Measurements from ENCODE around the gene MITD1. TPM values are rescaled to one million over a fixed set of nuclear protein-coding genes. Genes with fewer than 3 reads are reported as not detected.
A peak's percentile ranks its signal among the peaks of the same experiment; 100 is the strongest.
"Not testable (repeated sequence)": the region's sequence is repeated elsewhere in the genome, so short reads cannot be mapped to it uniquely, and the experiment has no call there.

The MITD1 gene
- total RNA-seq, 1 experiment from 2014 or later, result 36.0 TPM

- H3K4me3 ChIP-seq (ENCODE audit: low read depth in 2 of 2, low read length in 2 of 2), result no peak overlapping the region
- DNase-seq (ENCODE audit: low read depth, low spot score), result no peak
- no peaks in the 10 kb centered on the region for H3K27me3 ChIP-seq (ENCODE audit: control insufficient read depth, insufficient read depth, low read length)
- ATAC-seq, result no peak
- H3K9me3 ChIP-seq (ENCODE audit: control insufficient read depth, insufficient read depth, low read depth, low read length), result no peaks in the 10 kb centered on the region
- ChIA-PET POLR2A (no interaction called here), CTCF (interaction anchor here (0.6 kb wide), 1 partner anchor 16 kb away, joined by 5 read pairs; no protein-coding TSS in a partner anchor)
- no peak for TF ChIP-seq POLR2AphosphoS5 (IDR thresholded peaks at IDR 0.05; ENCODE audit: low read depth, low read length)
- TF ChIP-seq, protein P1, sequence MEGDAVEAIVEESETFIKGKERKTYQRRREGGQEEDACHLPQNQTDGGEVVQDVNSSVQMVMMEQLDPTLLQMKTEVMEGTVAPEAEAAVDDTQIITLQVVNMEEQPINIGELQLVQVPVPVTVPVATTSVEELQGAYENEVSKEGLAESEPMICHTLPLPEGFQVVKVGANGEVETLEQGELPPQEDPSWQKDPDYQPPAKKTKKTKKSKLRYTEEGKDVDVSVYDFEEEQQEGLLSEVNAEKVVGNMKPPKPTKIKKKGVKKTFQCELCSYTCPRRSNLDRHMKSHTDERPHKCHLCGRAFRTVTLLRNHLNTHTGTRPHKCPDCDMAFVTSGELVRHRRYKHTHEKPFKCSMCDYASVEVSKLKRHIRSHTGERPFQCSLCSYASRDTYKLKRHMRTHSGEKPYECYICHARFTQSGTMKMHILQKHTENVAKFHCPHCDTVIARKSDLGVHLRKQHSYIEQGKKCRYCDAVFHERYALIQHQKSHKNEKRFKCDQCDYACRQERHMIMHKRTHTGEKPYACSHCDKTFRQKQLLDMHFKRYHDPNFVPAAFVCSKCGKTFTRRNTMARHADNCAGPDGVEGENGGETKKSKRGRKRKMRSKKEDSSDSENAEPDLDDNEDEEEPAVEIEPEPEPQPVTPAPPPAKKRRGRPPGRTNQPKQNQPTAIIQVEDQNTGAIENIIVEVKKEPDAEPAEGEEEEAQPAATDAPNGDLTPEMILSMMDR (IDR thresholded peaks at IDR 0.05), result no peak
- TF ChIP-seq, protein P2, sequence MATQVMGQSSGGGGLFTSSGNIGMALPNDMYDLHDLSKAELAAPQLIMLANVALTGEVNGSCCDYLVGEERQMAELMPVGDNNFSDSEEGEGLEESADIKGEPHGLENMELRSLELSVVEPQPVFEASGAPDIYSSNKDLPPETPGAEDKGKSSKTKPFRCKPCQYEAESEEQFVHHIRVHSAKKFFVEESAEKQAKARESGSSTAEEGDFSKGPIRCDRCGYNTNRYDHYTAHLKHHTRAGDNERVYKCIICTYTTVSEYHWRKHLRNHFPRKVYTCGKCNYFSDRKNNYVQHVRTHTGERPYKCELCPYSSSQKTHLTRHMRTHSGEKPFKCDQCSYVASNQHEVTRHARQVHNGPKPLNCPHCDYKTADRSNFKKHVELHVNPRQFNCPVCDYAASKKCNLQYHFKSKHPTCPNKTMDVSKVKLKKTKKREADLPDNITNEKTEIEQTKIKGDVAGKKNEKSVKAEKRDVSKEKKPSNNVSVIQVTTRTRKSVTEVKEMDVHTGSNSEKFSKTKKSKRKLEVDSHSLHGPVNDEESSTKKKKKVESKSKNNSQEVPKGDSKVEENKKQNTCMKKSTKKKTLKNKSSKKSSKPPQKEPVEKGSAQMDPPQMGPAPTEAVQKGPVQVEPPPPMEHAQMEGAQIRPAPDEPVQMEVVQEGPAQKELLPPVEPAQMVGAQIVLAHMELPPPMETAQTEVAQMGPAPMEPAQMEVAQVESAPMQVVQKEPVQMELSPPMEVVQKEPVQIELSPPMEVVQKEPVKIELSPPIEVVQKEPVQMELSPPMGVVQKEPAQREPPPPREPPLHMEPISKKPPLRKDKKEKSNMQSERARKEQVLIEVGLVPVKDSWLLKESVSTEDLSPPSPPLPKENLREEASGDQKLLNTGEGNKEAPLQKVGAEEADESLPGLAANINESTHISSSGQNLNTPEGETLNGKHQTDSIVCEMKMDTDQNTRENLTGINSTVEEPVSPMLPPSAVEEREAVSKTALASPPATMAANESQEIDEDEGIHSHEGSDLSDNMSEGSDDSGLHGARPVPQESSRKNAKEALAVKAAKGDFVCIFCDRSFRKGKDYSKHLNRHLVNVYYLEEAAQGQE (IDR thresholded peaks at IDR 0.05; ENCODE audit: insufficient read depth in 1 of 2, low read depth in 2 of 2, low read length in 1 of 2), result no peak
- TF ChIP-seq SIN3A (IDR thresholded peaks at IDR 0.05; ENCODE audit: borderline replicate concordance, insufficient read depth, low read depth, low read length), result no peak
- no peak for TF ChIP-seq TCF7L2 (IDR thresholded peaks at IDR 0.05; ENCODE audit: low read depth, low read length)
- H3K36me3 ChIP-seq (ENCODE audit: control insufficient read depth, insufficient read depth, low read length), result peaks cover 5% of the 10 kb centered on the region
- intact Hi-C loops (cut with micrococcal nuclease; ENCODE audit: unreplicated experiment), result no loop called here
- in situ Hi-C loops (cut with HindIII; ENCODE audit: low pct_unique_long_range_greater_than_20kb, low sequenced_read_pairs), result no loop called here
- no peaks in the 10 kb centered on the region for H3K4me1 ChIP-seq (ENCODE audit: control insufficient read depth, insufficient read depth, low read length)
- H3K27ac ChIP-seq (ENCODE audit: low read length), result no peak overlapping the region
- BruUV-seq (replicated peaks), result no TSS peak
Measured at GRCh38 chr2:99198103-99198841, 17.4 kb upstream of the MITD1 start.

DNA sequence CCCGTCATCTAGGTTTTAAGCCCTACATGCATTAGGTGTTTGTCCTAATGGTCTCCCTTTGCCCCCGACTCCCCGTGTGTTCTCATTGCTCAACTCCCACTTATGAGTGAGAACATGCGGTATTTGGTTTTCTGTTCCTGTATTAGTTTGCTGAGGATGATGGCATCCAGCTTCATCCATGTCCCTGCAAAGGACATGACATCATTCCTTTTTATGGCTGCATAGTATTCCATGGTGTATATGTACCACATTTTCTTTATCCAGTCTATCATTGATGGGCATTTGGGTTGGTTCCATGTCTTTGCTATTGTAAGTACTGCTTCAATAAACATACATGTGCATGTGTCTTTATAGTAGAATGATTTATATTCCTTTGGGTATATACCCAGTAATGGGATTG lies 11.5 kb upstream of the MITD1 start:
- H3K4me1 ChIP-seq (ENCODE audit: control insufficient read depth, insufficient read depth, low read length); in situ Hi-C loops (cut with HindIII; ENCODE audit: low pct_unique_long_range_greater_than_20kb, low sequenced_read_pairs); intact Hi-C loops (cut with micrococcal nuclease; ENCODE audit: unreplicated experiment); POLR2A ChIA-PET; DNase-seq (ENCODE audit: low read depth, low spot score); CTCF ChIA-PET; H3K36me3 ChIP-seq (ENCODE audit: control insufficient read depth, insufficient read depth, low read length); H3K27me3 ChIP-seq (ENCODE audit: control insufficient read depth, insufficient read depth, low read length); ATAC-seq; H3K9me3 ChIP-seq (ENCODE audit: control insufficient read depth, insufficient read depth, low read depth, low read length); BruUV-seq (replicated peaks); H3K27ac ChIP-seq (ENCODE audit: low read length); H3K4me3 ChIP-seq (ENCODE audit: low read depth in 2 of 2, low read length in 2 of 2): not testable (repeated sequence)

DNA sequence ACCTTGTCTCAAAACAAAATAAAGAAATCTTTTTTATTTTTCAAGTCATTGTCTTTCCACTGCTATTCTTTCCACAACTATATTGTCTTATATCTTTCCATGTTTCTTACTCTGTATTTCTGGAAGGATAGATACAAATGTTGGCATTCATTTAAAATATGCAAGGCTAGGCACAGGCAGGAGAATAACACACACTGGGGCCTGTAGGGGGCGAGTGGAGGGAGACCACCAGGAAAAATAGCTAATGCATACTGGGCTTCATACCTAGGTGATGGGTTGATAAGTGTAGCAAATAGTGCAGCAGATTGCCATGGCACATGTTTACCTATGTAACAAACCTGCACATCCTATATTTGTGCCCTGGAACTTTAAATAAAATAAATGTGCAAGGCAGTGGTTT lies 9.7 kb upstream of the MITD1 start:
- ATAC-seq (no peak), DNase-seq (ENCODE audit: low read depth, low spot score) (no peak)
- POLR2A ChIA-PET, result no interaction called here
- TF ChIP-seq SIN3A (IDR thresholded peaks at IDR 0.05; ENCODE audit: borderline replicate concordance, insufficient read depth, low read depth, low read length) (no peak), TCF7L2 (IDR thresholded peaks at IDR 0.05; ENCODE audit: low read depth, low read length) (no peak), POLR2AphosphoS5 (IDR thresholded peaks at IDR 0.05; ENCODE audit: low read depth, low read length) (no peak)
- TF ChIP-seq, protein P1 (IDR thresholded peaks at IDR 0.05), result peak; percentile 41
- TF ChIP-seq, protein P2 (IDR thresholded peaks at IDR 0.05; ENCODE audit: insufficient read depth in 1 of 2, low read depth in 2 of 2, low read length in 1 of 2), result no peak
- Histone ChIP-seq H3K9me3 (ENCODE audit: control insufficient read depth, insufficient read depth, low read depth, low read length) (no peaks in the 10 kb centered on the region), H3K4me1 (ENCODE audit: control insufficient read depth, insufficient read depth, low read length) (no peaks in the 10 kb centered on the region), H3K27ac (ENCODE audit: low read length) (no peak overlapping the region), H3K4me3 (ENCODE audit: low read depth in 2 of 2, low read length in 2 of 2) (no peak overlapping the region), H3K36me3 (ENCODE audit: control insufficient read depth, insufficient read depth, low read length) (peaks cover 5% of the 10 kb centered on the region), H3K27me3 (ENCODE audit: control insufficient read depth, insufficient read depth, low read length) (no peaks in the 10 kb centered on the region)
- CTCF ChIA-PET, result no interaction called here
- BruUV-seq (replicated peaks), result no TSS peak
- in situ Hi-C loops (cut with HindIII; ENCODE audit: low pct_unique_long_range_greater_than_20kb, low sequenced_read_pairs) (no loop called here), intact Hi-C loops (cut with micrococcal nuclease; ENCODE audit: unreplicated experiment) (no loop called here)

Measured in Panc1 (cell line).